ENCODE results near the gene ZIC4. TPM values are rescaled to one million over a fixed set of nuclear protein-coding genes. Genes with fewer than 3 reads are reported as not detected.

Gene ZIC4
- polyA plus RNA-seq, 3 donors, result not detected

- no peak overlapping the region for H2AFZ ChIP-seq (ENCODE audit: insufficient read depth, low read depth, low read length, poor library complexity, severe bottlenecking)
- no peaks in the 10 kb centered on the region for H3K9me3 ChIP-seq (replicated peaks in 1 of 2; ENCODE audit: control insufficient read depth in 1 of 2, insufficient read depth in 1 of 2, low read length in 2 of 2)
- peaks cover 0 to 7% (median 6%) of the 10 kb centered on the region in 3 donors for H3K27me3 Mint-ChIP-seq (ENCODE audit: low read depth in 3 of 3)
- no peaks in the 10 kb centered on the region for H3K36me3 ChIP-seq (replicated peaks in 1 of 2; ENCODE audit: control insufficient read depth in 1 of 2, insufficient read depth in 2 of 2, low read length in 2 of 2)
- H3K27ac Mint-ChIP-seq, result no peak overlapping the region
- no peak overlapping the region for H3K9ac ChIP-seq (ENCODE audit: insufficient read depth, low read length, poor library complexity, severe bottlenecking)
- H4K20me1 ChIP-seq (ENCODE audit: insufficient read depth, low read length), result no peaks in the 10 kb centered on the region
- WGBS (ENCODE audit: insufficient coverage), result 50% methylated on average over 1 of the region's 2 CpGs
- TF ChIP-seq, protein P1, sequence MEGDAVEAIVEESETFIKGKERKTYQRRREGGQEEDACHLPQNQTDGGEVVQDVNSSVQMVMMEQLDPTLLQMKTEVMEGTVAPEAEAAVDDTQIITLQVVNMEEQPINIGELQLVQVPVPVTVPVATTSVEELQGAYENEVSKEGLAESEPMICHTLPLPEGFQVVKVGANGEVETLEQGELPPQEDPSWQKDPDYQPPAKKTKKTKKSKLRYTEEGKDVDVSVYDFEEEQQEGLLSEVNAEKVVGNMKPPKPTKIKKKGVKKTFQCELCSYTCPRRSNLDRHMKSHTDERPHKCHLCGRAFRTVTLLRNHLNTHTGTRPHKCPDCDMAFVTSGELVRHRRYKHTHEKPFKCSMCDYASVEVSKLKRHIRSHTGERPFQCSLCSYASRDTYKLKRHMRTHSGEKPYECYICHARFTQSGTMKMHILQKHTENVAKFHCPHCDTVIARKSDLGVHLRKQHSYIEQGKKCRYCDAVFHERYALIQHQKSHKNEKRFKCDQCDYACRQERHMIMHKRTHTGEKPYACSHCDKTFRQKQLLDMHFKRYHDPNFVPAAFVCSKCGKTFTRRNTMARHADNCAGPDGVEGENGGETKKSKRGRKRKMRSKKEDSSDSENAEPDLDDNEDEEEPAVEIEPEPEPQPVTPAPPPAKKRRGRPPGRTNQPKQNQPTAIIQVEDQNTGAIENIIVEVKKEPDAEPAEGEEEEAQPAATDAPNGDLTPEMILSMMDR (IDR thresholded peaks at IDR 0.05), result no peak
- no peaks in the 10 kb centered on the region for H3K4me1 Mint-ChIP-seq
- H3K36me3 Mint-ChIP-seq, result no peaks in the 10 kb centered on the region
- H3K4me3 ChIP-seq (replicated peaks in 1 of 3; ENCODE audit: low read depth in 2 of 3, low read length in 3 of 3), result no peak overlapping the region
- peaks cover 0 to 4% (median 0%) of the 10 kb centered on the region in 7 donors for H3K9me3 Mint-ChIP-seq
- no peaks in the 10 kb centered on the region for H3K27me3 ChIP-seq (ENCODE audit: control insufficient read depth in 2 of 2, insufficient read depth in 2 of 2, low read length in 2 of 2)
- no peak for DNase-seq
- H3K4me3 Mint-ChIP-seq, result no peak overlapping the region
- no peaks in the 10 kb centered on the region for H3K79me2 ChIP-seq (ENCODE audit: insufficient read depth, low read length)
- no peaks in the 10 kb centered on the region for H3K4me1 ChIP-seq (ENCODE audit: control insufficient read depth in 1 of 2, insufficient read depth in 2 of 2, low read length in 2 of 2)
- no peak overlapping the region for H3K27ac ChIP-seq (ENCODE audit: low read depth in 1 of 2, low read length in 2 of 2)
- no peak overlapping the region for H3K4me2 ChIP-seq (replicated peaks; ENCODE audit: extremely low read depth, low read length, poor library complexity, severe bottlenecking)
- intact Hi-C loops (cut with micrococcal nuclease), result no loop called here
These were observed 64.6 kb downstream of the ZIC4 start for GRCh38 chr3:147341727-147342126.

- H3K4me1 ChIP-seq (ENCODE audit: control insufficient read depth in 1 of 2, insufficient read depth in 2 of 2, low read length in 2 of 2), result no peaks in the 10 kb centered on the region
- H3K27ac ChIP-seq (ENCODE audit: low read depth in 1 of 2, low read length in 2 of 2), result no peak overlapping the region
- H3K9me3 Mint-ChIP-seq, result no peaks in the 10 kb centered on the region
- no peaks in the 10 kb centered on the region for H3K36me3 Mint-ChIP-seq
- H3K9ac ChIP-seq (ENCODE audit: insufficient read depth, low read length, poor library complexity, severe bottlenecking), result no peak overlapping the region
- no peaks in the 10 kb centered on the region for H3K36me3 ChIP-seq (replicated peaks in 1 of 2; ENCODE audit: control insufficient read depth in 1 of 2, insufficient read depth in 2 of 2, low read length in 2 of 2)
- DNase-seq, result no peak
- WGBS (ENCODE audit: insufficient coverage), result 20% methylated on average over 1 of the region's 4 CpGs
- no peak overlapping the region for H3K4me3 ChIP-seq (replicated peaks in 1 of 3; ENCODE audit: low read depth in 2 of 3, low read length in 3 of 3)
- H3K4me1 Mint-ChIP-seq, result no peaks in the 10 kb centered on the region
- H3K27me3 Mint-ChIP-seq (ENCODE audit: low read depth in 3 of 3), result peaks cover 2 to 5% (median 3%) of the 10 kb centered on the region in 3 donors
- no peaks in the 10 kb centered on the region for H3K9me3 ChIP-seq (replicated peaks in 1 of 2; ENCODE audit: control insufficient read depth in 1 of 2, insufficient read depth in 1 of 2, low read length in 2 of 2)
- intact Hi-C loops (cut with micrococcal nuclease), result no loop called here
- H3K79me2 ChIP-seq (ENCODE audit: insufficient read depth, low read length), result no peaks in the 10 kb centered on the region
- H3K4me2 ChIP-seq (replicated peaks; ENCODE audit: extremely low read depth, low read length, poor library complexity, severe bottlenecking), result no peak overlapping the region
- TF ChIP-seq, protein P1 (IDR thresholded peaks at IDR 0.05), result no peak
- H3K27me3 ChIP-seq (ENCODE audit: control insufficient read depth in 2 of 2, insufficient read depth in 2 of 2, low read length in 2 of 2), result no peaks in the 10 kb centered on the region
- no peaks in the 10 kb centered on the region for H4K20me1 ChIP-seq (ENCODE audit: insufficient read depth, low read length)
- no peak overlapping the region for H2AFZ ChIP-seq (ENCODE audit: insufficient read depth, low read depth, low read length, poor library complexity, severe bottlenecking)
- no peak overlapping the region for H3K27ac Mint-ChIP-seq
- no peak overlapping the region for H3K4me3 Mint-ChIP-seq
These were observed 69.6 kb downstream of the ZIC4 start for GRCh38 chr3:147336543-147337278.

Other genes starting within 250 kb of the ZIC4 start
- gene ZIC1, start 2.8 kb upstream of the ZIC4 start, polyA plus RNA-seq, result not detected

Data from CD14-positive monocyte (primary cell).